Measurements from ENCODE around the gene COL27A1.

COL27A1 gene

DNA sequence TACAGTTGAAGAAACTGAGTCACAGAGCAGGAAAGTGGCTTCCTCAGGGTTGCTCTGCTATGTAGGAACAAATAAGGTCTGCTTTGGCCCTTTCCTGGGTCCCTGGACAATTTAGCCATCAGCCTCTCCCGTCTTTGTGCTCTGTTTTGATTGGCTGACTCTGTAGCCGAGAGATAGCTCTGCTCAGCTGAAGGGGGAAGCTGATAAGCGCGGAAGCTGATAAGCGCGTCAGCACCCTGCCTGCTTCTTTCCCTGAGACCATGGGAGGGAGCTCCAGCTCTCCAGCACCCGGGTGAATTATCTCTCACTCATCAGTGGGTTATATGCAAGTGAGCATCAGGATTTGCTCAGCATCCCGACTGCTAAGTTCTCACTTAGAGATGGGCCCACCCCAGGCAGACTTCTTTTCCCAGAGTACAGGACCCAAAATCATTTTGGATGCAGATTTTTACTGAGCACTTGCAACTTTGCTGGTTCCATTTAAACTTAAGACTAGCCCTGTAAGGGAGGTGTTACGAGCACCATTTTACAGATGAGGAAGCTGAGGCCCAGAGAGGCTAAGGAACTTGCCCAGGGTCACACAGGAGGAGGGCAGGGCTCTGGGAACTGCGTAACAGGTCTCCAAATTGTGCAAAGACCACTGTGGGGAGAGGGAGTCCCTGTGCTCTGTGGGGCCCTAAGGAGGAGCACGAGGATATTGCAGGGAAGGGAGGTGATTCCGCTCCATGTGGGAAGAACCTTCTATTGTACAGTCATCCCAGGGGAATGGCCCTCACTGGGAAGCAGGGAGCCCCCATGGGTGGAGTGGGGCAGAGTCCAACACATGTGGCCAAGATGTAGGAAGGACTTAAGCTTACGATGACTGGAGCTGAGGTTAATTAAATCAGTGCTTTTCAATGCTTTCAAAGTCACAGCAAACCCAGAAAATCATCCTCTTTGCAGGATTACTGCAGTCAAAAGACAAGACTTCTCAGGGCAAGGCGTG is 83.8 kb downstream of the COL27A1 start:
- DNase-seq (ENCODE audit: extremely low read depth in 1 of 2, low read depth in 1 of 2): no peak

DNA sequence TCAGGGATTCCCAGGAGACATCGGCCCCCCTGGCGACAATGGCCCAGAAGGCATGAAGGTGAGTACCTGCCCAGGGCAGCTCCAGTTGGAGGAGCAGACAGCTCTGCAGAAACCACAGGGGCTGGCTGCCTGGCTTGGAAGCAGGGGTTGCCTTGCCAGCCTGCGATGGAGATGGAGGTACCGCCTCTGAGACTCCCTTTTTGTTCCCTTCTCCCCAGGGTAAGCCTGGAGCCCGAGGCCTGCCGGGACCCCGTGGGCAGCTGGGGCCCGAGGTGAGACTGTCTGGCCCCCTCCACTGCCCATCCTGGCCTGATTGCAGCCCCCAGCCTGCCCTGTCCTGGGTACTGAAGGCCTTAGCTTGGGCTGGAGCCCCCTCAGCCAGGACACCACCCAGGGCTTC is 84.9 kb downstream of the COL27A1 start:
- no peak for DNase-seq (ENCODE audit: extremely low read depth in 1 of 2, low read depth in 1 of 2)

DNA sequence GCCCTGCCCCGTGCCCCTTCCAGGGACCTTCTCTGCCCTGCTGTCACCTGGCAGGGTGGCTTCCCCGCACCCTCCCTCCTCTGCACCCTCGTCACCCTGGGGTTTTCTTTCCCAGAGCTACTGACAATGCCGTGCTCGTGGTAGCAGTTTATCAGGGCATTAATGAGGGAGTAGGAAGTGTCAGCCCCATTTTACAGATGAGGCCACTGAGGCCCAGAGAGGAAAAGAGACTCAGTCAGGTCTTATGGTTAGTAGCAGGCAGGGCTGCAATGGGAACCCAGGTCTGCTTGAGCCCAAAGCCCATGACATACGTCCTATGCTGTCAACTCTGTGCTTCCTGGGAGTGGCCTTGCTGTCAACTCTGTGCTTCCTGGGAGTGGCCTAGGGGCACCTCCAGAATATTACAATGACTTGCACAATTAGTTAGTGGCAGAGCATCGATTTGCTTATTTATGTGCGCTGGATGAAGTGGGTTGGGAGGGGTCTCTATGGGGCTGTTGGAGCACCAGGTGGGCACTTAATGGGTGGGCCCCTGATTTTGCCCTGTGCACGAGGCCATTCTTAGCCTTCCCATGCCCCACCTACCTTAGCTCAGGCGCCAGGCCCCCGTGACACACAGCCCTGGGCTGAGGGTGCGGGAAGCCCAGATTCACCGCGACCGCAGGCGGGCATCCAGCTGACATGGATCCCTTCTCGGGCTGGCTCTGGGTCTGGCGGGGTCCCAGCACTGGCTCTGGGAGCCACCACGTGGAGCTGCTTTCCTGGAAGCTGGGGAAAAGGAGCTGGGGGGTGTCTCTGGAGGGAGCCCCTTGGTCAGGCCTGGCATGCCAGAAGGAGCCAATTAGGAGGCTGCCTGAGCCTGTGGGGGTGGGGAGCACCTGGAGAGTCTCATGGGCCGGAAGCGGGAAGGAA is 85.6 kb downstream of the COL27A1 start:
- no peak for DNase-seq (ENCODE audit: extremely low read depth in 1 of 2, low read depth in 1 of 2)

DNA sequence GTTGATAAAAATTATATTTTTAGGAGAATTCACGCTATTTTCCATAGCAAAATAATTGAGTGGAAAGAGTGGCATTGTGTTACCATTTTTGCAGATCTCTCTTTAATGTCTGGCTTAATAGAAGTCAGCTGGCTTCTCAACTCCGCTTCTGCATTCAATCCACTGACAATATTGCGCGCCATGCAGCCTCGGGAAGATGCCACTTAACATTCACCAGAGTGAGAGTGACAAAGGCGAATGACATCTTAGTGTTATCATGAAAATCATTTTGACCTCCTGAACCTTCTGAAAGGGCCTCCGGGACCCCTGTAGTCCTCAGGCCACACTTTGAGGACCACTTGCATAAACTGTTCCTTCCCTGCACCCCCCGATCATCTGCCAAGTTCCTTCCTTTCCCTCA is 87.5 kb downstream of the COL27A1 start:
- DNase-seq (ENCODE audit: extremely low read depth in 1 of 2, low read depth in 1 of 2): no peak

DNA sequence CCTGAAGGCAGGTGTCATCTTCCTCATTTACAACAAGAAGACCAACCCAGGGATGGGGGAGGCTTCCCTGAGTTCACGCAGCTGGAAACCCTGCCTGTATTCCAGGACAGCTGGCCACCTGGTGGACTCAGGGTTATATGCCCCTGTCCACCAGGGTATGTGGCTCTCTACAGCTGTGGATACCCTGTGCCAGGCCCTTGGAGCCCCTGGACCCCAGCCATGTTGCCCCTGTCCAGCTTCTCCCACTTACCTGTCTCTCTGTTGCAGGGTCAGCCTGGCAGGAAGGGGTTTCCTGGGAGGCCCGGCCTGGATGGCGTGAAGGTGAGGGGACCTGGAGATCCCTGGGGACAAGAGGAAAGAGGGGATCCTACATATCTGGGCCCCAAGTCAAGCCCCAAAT is 87.9 kb downstream of the COL27A1 start:
- no peak for DNase-seq (ENCODE audit: extremely low read depth in 1 of 2, low read depth in 1 of 2)

DNA sequence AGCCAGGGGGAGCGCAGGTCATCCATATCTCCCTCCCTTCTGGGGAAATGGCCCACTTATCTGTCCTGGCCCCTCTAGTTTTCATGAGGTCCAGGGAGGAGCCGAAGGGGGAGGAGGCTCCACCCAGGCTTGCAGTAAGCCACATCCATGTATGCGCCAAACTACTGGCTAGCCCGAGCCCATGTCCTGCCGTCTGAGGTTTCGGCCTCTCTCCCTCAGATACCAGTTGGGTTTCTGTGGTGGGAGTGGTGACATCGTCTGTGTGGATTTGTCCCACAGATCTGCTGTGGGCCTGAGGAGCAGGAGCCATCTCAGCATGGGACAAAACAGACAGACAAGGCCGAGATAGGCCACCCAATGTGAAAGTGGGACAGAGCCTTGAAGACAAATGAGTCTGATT is 89.2 kb downstream of the COL27A1 start:
- DNase-seq (ENCODE audit: extremely low read depth in 1 of 2, low read depth in 1 of 2): no peak

DNA sequence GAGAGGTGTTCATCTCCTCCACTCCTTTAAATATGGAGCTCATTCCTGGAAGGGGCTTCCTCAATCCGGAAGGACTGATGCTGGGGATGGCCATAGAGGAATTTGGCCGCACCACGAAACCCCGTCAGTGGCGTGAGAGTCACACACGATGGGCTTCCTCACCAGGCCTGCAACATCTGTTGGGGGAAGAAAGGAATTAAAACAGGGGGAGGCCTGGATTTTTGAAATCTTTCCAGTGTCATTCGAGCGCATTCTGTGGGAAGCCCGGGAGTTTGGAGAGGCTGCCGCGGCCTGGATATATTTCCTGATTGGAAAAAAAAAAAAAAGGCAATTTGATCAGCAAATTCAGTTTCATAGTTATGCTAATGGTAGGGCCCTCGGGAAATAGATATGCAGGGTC is 91.2 kb downstream of the COL27A1 start:
- no peak for DNase-seq (ENCODE audit: extremely low read depth in 1 of 2, low read depth in 1 of 2)

DNA sequence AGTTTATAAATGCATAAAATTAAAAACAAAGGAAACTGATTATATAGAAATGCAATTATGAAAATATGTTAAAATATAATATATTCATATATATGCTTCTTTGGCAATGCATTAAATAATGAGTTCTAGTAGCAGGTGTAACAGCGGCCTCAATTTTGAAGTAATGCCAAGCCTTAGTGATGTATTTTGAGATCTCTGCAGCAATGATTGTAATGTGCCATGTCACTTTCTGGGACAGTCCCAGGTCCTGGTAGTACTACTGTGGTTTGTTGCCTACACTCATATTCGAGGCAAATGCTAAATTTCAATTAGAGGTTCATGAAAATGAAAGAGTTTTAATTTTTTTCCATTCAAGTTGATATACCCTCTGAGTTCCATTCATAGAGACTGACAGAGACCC is 91.7 kb downstream of the COL27A1 start:
- no peak for DNase-seq (ENCODE audit: extremely low read depth in 1 of 2, low read depth in 1 of 2)

DNA sequence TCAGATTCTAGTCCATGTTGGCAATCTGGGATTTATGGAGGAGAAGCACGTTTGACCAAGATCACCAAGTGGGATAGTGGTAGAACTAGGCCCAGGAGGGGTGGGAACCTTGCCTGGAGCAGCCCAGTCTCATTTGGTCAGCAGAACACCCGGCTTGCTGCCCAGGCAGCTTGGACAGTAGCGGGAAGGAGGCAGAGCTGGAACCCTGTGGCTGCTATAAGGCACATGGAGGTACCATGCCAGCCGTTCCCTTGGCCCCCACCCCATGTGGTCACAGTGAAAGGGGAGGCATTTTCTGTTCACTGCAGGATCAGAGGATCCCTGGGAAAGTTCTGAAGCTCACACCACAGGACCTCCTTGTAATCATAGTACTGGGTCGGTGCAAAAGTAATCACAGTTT is 92.2 kb downstream of the COL27A1 start:
- no peak for DNase-seq (ENCODE audit: extremely low read depth in 1 of 2, low read depth in 1 of 2)

DNA sequence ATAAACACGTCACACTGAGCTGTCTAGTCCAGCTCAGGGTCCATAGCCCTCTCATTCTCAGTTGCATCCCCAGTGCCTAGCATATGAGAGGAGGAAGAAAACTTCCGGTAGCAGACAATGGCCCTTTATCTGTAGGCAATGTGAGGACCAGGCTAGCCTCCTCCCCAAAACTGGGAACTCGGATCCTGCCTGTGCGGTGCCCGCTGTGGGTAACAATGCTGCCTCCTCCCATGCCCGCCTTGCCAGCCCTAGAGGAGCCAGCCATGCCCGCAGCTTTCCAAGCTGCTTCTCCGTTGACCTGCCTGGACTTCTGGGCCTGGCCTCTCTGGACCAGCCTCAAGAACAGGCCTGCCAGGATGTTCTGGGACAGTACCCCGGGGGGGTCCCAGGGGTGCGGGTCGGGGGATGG is 93.0 kb downstream of the COL27A1 start:
- no peak for DNase-seq (ENCODE audit: extremely low read depth in 1 of 2, low read depth in 1 of 2)

DNA sequence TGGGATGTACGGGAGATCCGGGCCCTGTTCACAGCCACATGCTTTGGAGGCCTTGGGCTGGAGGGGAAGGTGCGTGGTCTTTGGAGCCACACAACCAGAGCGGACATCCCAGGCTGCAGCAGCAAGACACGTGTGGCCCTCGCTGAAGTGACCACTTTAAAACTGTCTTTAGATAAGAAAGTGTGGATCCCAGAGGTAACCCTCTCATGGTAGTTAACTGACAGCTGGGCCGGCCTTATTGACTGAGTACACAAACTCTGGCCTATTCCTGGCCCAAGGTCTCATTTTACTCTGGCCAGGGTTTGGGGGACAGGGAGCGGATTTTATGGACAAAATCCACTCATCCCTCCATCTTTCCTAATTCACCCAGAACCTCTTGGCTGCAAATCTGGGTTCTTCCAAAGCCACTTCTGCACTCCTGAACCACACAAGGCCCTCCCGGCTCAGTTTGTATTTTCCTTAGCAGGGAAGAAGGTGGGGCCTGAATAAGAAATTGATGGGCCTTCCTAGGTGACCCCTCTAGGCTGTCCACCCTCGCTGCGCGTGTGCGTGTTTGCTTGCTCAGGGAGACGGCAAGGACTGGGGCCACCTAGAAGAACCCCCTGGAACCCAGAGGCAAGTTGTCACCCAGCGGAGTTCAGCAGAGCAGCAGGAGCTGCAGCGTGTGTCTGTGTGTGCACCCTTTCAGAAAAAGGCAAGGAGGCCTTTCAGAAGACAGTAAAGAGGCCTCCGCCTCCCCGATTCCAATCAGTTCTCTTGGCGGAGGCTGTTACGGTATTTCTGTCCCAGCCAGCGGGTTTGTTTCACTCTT is 94.3 kb downstream of the COL27A1 start:
- no peak for DNase-seq (ENCODE audit: extremely low read depth in 1 of 2, low read depth in 1 of 2)

DNA sequence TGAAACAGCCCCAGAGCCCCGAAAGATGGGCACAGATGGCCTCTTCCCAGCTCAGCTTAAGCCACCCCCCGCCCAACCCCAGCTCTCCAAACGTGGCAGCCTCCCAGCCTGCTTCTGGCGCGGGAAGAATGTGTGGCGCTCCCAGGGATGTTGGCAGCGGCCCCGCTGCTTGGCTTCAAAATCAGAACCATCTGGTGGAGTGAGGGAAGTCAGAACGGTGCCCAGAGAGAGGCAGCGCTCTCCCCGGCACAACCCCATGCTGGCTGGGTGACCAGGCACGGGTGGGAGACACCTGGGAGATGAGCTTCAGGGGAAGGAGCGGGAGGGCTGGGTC is 94.9 kb downstream of the COL27A1 start:
- no peak for DNase-seq (ENCODE audit: extremely low read depth in 1 of 2, low read depth in 1 of 2)

DNA sequence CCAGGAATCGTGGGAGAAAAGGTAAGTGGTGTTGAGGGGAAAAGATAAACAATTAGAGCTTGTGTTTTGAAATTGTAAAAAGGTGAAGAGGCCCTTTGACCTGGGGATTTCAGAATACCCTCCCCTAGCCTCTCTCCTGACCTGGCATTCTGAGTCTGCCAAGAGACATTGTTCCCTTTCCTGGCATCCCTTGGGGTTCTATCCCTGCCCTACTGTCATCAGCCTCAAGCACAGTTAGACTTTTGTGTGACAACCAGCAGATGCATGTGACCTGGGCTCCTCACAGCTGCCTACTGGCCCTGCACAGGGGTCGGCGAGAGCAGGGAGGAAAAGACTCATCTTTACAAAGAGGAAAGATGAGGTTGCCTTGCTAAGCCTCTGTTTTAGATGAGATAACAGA is 95.3 kb downstream of the COL27A1 start:
- DNase-seq (ENCODE audit: extremely low read depth in 1 of 2, low read depth in 1 of 2): no peak

DNA sequence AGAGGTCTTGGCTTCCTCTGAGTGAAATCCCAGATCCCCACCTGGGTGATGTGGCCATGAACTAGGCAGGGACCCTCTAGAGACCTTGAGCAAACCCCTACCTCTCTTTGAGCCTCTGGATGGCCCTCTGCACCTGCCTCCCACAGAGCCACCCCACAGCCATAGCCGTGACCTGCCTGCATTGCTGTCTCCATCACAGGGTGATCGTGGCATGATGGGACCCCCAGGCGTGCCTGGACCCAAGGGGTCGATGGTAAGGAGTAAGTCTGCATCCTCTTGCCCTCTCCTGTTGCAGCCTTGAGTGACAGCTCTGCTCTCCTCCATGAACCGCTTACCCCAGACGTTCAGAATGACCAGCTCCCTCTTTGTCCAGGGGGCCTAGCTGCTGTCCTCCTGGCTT is 97.1 kb downstream of the COL27A1 start:
- DNase-seq (ENCODE audit: extremely low read depth in 1 of 2, low read depth in 1 of 2): no peak

DNA sequence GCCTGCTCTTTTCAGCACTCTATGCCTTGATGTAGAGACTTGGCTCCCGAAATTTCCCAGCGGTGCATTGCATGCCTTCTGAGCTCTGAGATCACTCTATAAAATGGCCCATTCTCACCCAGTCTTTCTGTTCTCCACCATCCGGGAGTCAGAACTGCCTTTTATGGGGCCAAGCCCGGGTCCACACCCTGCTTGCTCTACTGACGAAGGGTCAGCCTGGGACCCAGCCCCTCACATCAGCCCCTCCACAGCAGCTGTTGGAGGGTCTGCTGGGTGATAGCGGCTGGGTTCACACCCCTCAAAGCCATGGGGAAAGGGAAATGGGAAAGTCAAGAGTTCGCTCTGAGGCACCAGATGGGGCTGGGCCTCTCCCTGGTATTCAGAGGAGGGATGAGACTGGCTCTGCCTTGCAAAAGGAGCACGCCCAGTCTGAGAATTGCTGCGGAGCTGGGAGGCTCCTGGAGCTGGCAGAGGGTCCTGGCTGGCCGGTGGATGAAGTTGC is 101.5 kb downstream of the COL27A1 start:
- no peak for DNase-seq (ENCODE audit: extremely low read depth in 1 of 2, low read depth in 1 of 2)

DNA sequence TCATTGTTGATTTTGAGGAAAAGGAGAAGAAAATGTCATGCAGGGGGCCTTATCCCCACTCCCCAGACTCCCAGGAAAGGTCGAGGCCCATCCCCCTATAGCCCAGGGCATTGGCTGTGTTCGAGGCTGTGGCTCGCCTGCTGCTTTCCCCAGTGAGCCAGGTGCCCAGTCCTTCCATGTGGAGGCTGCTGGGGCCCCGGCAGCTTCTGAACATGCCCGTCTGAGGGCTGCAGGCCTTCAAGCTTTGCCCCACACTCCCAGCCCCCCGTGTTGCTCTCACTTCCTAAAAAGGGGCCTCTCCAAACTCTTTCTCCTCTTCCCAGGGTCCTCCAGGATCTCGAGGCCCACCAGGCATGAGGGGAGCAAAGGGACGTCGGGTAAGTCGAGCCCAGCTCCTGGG is 102.9 kb downstream of the COL27A1 start:
- no peak for DNase-seq (ENCODE audit: extremely low read depth in 1 of 2, low read depth in 1 of 2)

DNA sequence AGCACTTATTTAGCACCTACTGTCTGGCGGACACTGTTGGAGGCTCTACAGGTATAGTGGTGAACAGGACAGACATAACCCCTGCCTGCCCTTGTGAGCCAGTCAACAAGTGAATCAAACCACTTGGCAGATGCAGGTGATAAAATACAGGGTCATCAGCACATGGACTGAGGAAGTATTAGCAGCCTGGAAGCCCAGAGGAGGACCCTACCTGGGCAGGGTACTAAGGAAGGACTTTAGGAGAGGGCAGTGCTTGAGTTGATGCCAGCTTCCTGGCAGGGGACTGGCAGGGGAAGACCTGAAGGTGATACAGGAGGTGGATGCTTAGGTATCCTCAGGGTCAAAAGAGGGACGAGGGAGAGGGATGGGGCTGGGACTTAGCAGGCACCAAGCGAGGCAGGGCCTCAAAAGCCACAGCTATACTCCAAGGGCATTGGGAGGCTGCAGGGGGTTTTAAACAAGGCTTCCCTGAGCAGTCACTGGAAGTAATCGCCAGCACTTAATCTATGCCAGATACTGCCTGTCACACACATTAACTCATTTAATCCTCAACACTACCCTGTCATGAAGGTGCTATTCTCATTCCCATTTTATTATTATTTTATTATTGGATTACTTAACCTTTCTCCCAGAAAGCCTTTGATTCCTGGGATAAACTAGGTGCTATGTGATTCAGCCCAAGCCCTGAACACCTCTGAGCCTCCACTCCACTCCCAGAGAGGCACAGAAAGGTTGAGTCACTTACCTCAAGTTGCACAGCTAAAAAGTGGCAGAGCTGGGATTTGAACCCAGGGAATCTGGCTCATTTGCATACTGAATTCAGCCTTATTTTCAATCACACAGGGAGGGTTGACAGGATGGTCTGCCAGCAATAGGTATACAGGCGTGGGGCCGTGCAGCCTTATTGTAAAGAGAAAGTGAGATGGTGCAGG is 103.8 kb downstream of the COL27A1 start:
- DNase-seq (ENCODE audit: extremely low read depth in 1 of 2, low read depth in 1 of 2): no peak

DNA sequence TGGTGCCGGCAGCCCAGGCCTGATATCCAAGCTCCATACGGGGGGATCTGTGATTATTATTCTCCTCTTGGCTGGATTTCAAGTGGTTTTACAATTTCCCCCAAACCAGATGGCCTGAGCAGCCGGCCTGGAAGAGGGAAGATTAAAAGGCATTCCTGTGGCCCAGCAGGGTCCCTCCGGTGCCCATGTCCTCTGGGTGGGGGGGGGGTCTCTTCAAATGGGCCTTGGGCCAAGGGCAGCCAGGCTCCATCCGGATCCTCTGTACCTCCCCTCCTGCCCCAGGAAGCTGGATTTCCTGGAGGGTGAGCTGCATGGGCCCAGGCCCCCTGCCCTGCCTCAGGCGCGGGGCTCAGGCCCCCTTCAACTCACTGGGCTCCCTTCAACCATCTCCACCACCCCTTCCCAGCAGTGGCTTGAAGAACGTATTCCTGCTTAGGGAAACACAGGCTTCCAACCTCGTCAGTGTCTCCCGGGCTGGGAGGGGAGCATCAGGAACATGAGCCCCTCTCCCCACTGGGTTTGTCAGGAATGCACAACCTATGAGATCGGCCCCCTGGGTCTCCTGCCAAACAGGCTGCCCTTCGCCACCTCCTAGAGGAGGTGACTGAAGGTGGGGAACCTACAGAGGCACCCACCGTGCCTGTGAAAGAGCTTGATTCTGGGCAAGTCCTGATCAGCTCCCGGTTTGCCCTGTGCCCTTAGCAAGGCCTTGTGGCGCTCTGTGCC is 104.6 kb downstream of the COL27A1 start:
- DNase-seq (ENCODE audit: extremely low read depth in 1 of 2, low read depth in 1 of 2): no peak

DNA sequence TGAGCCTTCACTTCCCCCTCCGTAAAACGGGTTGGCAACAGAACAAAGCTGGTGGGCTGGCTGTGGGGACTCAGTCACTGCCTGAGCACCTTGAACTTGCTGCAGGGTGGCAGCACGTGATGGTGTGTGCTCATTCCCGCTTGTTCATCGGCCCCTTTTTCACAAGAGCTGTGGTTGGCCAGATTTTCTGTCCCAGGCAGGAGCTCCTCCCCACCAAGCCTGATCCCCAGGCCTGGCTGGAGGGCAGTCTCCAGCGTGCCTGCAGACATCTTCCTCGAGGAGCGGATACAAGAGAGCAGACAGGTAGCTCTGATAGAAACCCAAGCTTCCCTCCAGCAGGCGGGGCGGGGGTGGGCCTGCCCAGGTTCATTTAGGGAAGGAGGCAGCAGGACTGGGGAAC is 105.7 kb downstream of the COL27A1 start:
- no peak for DNase-seq (ENCODE audit: extremely low read depth in 1 of 2, low read depth in 1 of 2)

Data from stimulated activated CD8-positive, alpha-beta memory T cell treated with anti-CD3 and anti-CD28 coated beads, Interleukin-7, amount 100 ng/mL, for 48 hours (primary cell).